ENCODE measurements around the gene NR2F1-AS1. TPM values are rescaled to one million over a fixed set of nuclear protein-coding genes. Genes with fewer than 3 reads are reported as not detected.

Gene NR2F1-AS1
- total RNA-seq, 1 experiment from 2014 or later, result 1.5 TPM

GRCh38 chr5:93359960-93360305 is 221.1 kb downstream of the NR2F1-AS1 start:
- DNase-seq (ENCODE audit: low spot score) (no peak), ATAC-seq (no peak)
- Mint-ChIP-seq H3K4me3 (no peak overlapping the region), H3K9me3 (peaks cover 3% of the 10 kb centered on the region; the same call in 1 of the 2 replicates), H3K27me3 (ENCODE audit: low read depth) (no peaks in the 10 kb centered on the region), H3K27ac (no peak overlapping the region), H3K36me3 (no peaks in the 10 kb centered on the region), H3K4me1 (peaks cover 11% of the 10 kb centered on the region)
- TF ChIP-seq ZNF512 (CRISPR knock-in tag; IDR thresholded peaks at IDR 0.05; ENCODE audit: borderline replicate concordance), result no peak
- no peak for TF ChIP-seq ZNF671 (CRISPR knock-in tag; IDR thresholded peaks at IDR 0.05)
- no peak for TF ChIP-seq GRHL2 (CRISPR knock-in tag; IDR thresholded peaks at IDR 0.05; ENCODE audit: insufficient replicate concordance, severe bottlenecking)
- TF ChIP-seq EMX1 (CRISPR knock-in tag; IDR thresholded peaks at IDR 0.05), result no peak
- TF ChIP-seq CDX4 (CRISPR knock-in tag; IDR thresholded peaks at IDR 0.05; ENCODE audit: borderline replicate concordance), result no peak
- no peak for TF ChIP-seq CREM (CRISPR knock-in tag; IDR thresholded peaks at IDR 0.05)
- TF ChIP-seq JAZF1 (CRISPR knock-in tag; IDR thresholded peaks at IDR 0.05), result no peak
- TF ChIP-seq ERG (CRISPR knock-in tag; IDR thresholded peaks at IDR 0.05), result no peak
- no peak for TF ChIP-seq ZNF281 (CRISPR knock-in tag; IDR thresholded peaks at IDR 0.05)
- TF ChIP-seq USF1 (CRISPR knock-in tag; IDR thresholded peaks at IDR 0.05), result no peak
- TF ChIP-seq NR2C2 (CRISPR knock-in tag; IDR thresholded peaks at IDR 0.05), result no peak
- TF ChIP-seq PREB (CRISPR knock-in tag; IDR thresholded peaks at IDR 0.05; ENCODE audit: borderline replicate concordance), result no peak
- no peak for TF ChIP-seq TEAD1 (CRISPR knock-in tag; IDR thresholded peaks at IDR 0.05)
- TF ChIP-seq MXD4 (CRISPR knock-in tag; IDR thresholded peaks at IDR 0.05; ENCODE audit: borderline replicate concordance), result no peak
- POLR2A ChIA-PET, result no interaction called here
- CTCF ChIA-PET, result no interaction called here

Other genes with a start within 250 kb of the NR2F1-AS1 start
- gene NR2F1, start 2.0 kb upstream of the NR2F1-AS1 start, total RNA-seq (2021), result 0.18 to 0.34 TPM (median 0.31 TPM) in 3 replicates
- 0.13 to 0.23 TPM (median 0.16 TPM) in 3 replicates for gene POU5F2, start 160.4 kb upstream of the NR2F1-AS1 start, total RNA-seq (2021)